Stimulated activated naive B cell treated with anti-CD40 and anti-IgM and Interleukin-4, amounts not matched to agents 10 μg/mL and 1 μg/mL and 100 μg/mL, for 72 hours (primary cell): ENCODE data around the gene CDKN2B-AS1.

Experiments used
- ATAC-seq, 2 donors: fragments of 150-1000 bp; cut with Tn5 transposase; replicated peaks; 2 replicates each; pipeline ENCODE4 v1.10.0; 2021; ENCODE audit warnings: moderate library complexity in 1 of 2
- DNase-seq: peaks from one replicate; pipeline ENCODE4 v3.0.0; 2021
- H3K27ac Mint-ChIP-seq: one replicate; pipeline ENCODE4 v1.8.0; 2022; ENCODE audit warnings: mild to moderate bottlenecking, mixed read lengths
- H3K27me3 Mint-ChIP-seq, 2 donors: one replicate each; pipeline ENCODE4 v1.8.0; 2022; ENCODE audit warnings: mixed read lengths in 2 of 2
- H3K36me3 Mint-ChIP-seq, 2 donors: one replicate each; pipeline ENCODE4 v1.8.0; 2022; ENCODE audit warnings: mixed read lengths in 2 of 2, mild to moderate bottlenecking in 1 of 2
- H3K4me1 Mint-ChIP-seq, 2 donors: one replicate each; pipeline ENCODE4 v1.8.0; 2022; ENCODE audit warnings: mixed read lengths in 2 of 2, mild to moderate bottlenecking in 1 of 2
- H3K4me3 Mint-ChIP-seq, 2 donors: one replicate each; pipeline ENCODE4 v1.8.0; 2022; ENCODE audit warnings: mild to moderate bottlenecking in 2 of 2, mixed read lengths in 2 of 2, moderate library complexity in 1 of 2
- H3K9me3 Mint-ChIP-seq, 2 donors: one replicate each; pipeline ENCODE4 v1.8.0; 2022; ENCODE audit warnings: mixed read lengths in 2 of 2, mild to moderate bottlenecking in 1 of 2

The CDKN2B-AS1 gene

DNA sequence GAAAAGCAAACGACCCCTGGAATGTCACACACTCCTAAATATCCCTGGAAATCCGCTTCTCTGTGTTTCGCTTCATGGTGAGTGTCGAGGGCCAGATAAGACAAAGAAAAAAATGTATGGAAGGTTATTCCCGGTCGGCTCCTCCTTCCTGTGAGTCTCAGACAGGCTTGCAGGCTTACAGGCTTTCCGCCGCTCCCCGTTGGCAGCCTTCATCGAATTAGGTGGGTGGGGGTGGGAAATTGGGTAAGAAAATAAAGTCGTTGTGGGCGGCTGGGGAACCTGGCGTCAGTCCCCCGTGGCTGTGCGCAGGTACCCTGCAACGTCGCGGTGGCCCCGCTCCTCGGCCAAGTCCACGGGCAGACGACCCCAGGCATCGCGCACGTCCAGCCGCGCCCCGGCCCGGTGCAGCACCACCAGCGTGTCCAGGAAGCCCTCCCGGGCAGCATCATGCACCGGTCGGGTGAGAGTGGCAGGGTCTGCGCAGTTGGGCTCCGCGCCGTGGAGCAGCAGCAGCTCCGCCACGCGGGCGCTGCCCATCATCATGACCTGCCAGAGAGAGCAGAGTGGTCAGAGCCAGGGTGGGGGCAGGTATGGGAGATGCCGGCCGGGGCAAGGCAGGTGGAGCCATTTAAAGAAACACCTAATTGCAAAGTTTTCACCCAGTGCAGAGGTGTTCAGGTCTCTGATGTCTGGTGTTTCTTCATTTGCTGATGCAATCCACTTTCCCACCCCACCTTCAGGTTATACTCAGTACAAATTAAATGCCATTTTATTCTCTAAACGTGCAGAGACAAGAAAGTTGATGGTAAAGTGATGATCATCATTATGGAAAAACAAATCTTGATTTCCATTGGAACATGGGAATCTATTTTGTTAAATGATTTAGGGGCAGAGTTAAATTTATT, 11.4 kb downstream of the CDKN2B-AS1 start:
- H3K27me3 Mint-ChIP-seq, result peaks cover 30 to 37% of the 10 kb centered on the region in 2 donors
- no peak for ATAC-seq

DNA sequence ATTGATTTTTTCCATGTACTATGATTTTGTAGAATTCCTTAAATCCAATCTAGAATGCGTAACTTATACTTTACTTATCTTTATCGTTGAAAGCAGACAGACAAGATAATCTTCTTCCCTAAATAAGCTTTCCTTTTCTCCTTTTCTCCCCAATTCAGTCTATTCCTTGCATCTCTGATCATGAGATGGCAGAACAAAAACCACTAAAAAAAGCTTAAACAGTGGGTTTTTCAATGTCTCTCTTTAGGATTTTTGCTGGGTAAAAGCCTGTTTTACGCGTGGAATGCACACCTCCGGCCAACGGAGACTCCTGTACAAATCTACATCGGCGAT, 13.8 kb downstream of the CDKN2B-AS1 start:
- H3K27me3 Mint-ChIP-seq, result peaks cover 28 to 37% of the 10 kb centered on the region in 2 donors
- ATAC-seq (no peak), DNase-seq (no peak)
- peak overlapping the region; percentile 92 to 96 for H3K4me3 Mint-ChIP-seq
- H3K4me1 Mint-ChIP-seq, result peaks cover 20 to 48% of the 10 kb centered on the region in 2 donors
- H3K9me3 Mint-ChIP-seq, result no peaks in the 10 kb centered on the region
- H3K36me3 Mint-ChIP-seq, result peaks cover 7 to 13% of the 10 kb centered on the region in 2 donors
- H3K27ac Mint-ChIP-seq, result peak overlapping the region; percentile 81

More for the DNA sequence above, 11.4 kb downstream of the CDKN2B-AS1 start:
- H3K36me3 Mint-ChIP-seq, result peaks cover 3 to 10% of the 10 kb centered on the region in 2 donors
- H3K27ac Mint-ChIP-seq, result peak overlapping the region; percentile 79
- H3K4me3 Mint-ChIP-seq, result peak overlapping the region; percentile 66 to 68
- no peaks in the 10 kb centered on the region for H3K9me3 Mint-ChIP-seq
- H3K4me1 Mint-ChIP-seq, result peaks cover 20 to 44% of the 10 kb centered on the region in 2 donors
- DNase-seq, result no peak

DNA sequence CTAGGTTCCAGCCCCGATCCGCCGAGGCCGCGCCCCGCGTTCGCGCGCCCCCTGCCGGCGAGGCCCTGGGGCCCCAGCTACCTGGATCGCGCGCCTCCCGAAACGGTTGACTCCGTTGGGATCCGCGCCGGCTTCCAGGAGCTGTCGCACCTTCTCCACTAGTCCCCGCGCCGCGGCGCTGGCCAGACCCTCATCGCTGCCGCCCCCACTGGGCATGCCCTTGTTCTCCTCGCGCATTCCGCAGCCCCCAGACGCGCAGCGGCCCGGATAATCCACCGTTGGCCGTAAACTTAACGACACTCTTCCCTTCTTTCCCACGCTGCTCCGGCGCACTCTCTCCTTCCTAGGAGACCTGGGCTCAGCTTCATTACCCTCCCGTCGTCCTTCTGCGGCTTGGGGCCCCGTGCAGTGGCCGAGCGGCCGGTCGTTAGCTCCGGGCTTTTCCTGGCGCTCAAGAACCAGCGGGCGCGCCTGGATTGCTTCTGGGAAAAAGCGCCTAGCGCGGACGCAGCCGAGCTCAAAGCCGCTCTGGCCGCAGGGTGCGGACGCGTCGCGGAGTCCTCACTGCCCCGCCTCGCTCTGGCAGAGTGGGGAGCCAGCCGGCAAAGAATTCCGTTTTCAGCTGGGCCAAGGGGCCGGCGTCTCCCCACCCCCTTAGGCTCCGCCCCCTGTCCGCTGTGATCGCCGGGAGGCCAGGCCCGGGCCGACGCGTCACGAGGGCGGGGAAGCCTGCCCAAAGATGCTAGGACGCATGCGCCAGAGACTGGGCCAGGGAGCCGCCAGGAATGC, 14.3 kb downstream of the CDKN2B-AS1 start, which contains the start of gene CDKN2B:
TSS of gene CDKN2B (minus strand) at position 589 of the 789 bp plus-strand sequence. CDS start at position 237, 352 bp downstream.
- DNase-seq (peak; percentile 80), ATAC-seq (peak; percentile 95 to 96)
- Mint-ChIP-seq H3K4me1 (peaks cover 20 to 48% of the 10 kb centered on the region in 2 donors), H3K9me3 (no peaks in the 10 kb centered on the region), H3K27me3 (peaks cover 28 to 37% of the 10 kb centered on the region in 2 donors), H3K4me3 (peak within 1 kb of the TSS; percentile 92 to 96), H3K27ac (peak within 1 kb of the TSS; percentile 81), H3K36me3 (peaks cover 7 to 13% of the 10 kb centered on the region in 2 donors)

DNA sequence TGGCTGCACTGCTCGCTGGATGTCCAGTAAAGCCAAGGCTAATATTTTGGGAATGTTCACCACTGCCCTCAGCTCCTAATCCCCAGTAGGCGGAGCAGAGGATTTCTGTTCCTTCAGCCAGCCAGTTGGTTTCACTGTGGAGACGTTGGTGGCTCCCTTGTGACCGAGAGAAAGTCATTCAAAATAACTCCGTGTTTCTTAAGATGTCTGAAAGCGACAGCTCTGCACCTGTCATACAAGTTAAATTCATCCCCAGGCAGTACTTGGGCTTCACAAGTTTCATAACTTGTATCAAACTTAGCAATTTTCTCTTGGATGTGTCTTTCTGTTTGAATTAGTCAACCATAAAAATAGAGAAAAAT, 14.9 kb downstream of the CDKN2B-AS1 start:
- peaks cover 7 to 13% of the 10 kb centered on the region in 2 donors for H3K36me3 Mint-ChIP-seq
- peak; percentile 58 to 62 for ATAC-seq

DNA sequence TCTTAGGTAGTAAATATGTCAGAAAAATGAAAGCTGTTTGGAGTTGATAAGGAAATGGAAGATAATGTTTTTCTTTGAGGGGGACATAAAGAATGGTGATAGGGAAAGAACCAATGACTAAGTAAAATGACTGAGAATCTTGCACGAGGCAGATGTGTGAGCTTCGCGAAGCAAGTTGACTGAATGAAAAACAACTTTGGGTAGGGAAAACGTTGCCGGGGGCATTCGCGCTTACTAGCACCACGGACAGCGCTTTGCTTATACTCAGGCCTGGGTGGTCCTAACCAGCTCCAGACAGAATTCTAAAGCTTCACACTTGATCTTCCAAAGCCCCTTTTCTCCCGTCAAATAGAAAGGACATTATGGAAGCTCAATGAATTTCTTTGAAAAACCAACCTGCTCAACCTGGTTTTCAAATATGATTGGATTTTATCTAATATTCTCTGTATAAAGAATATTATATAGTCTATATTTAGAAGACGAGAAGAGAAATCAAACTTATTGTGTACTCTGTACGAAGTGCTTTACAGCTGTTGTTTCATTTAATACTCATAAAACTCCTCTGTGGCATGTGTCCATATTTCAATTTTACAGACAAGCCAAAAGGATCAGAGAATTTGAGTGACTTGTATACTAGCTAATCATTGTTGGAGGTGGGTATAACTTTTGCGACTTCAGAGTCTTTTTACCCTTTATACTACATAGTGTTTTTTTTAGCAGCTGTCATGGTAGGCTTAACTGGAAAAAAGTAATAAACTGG, 16.5 kb downstream of the CDKN2B-AS1 start:
- peaks cover 14 to 22% of the 10 kb centered on the region in 2 donors for H3K27me3 Mint-ChIP-seq
- no peak overlapping the region for H3K27ac Mint-ChIP-seq
- H3K9me3 Mint-ChIP-seq, result no peaks in the 10 kb centered on the region
- H3K4me1 Mint-ChIP-seq, result peaks cover 8 to 29% of the 10 kb centered on the region in 2 donors
- H3K36me3 Mint-ChIP-seq, result peaks cover 4 to 7% of the 10 kb centered on the region in 2 donors
- H3K4me3 Mint-ChIP-seq, result no peak overlapping the region
- no peak for ATAC-seq
- no peak for DNase-seq

More for the DNA sequence above, 14.9 kb downstream of the CDKN2B-AS1 start:
- DNase-seq, result no peak
- H3K27me3 Mint-ChIP-seq, result peaks cover 28 to 37% of the 10 kb centered on the region in 2 donors
- peak overlapping the region; percentile 79 for H3K27ac Mint-ChIP-seq
- H3K4me3 Mint-ChIP-seq, result peak overlapping the region; percentile 92 to 96
- peaks cover 20 to 45% of the 10 kb centered on the region in 2 donors for H3K4me1 Mint-ChIP-seq
- no peaks in the 10 kb centered on the region for H3K9me3 Mint-ChIP-seq

DNA sequence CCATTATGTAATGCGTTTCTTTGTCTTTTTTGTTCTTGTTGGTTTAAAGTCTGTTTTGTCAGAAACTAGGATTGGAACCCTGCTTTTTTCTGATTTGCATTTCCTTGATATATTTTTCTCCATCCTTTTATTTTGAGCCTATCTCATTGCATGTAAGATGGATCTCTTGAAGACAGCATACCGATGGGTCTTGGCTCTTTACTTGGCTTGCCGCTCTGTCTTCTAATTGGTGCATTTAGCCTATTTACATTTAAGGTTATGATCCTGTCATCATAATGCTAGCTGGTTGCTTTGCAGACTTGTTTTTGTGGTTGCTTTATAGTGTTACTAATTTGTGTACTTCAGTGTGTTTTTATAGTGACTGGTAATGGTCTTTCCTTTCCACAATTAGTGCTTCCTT, 27.8 kb downstream of the CDKN2B-AS1 start:
- H3K4me1 Mint-ChIP-seq, result no peaks in the 10 kb centered on the region
- H3K27ac Mint-ChIP-seq, result no peak overlapping the region
- H3K36me3 Mint-ChIP-seq, result peaks cover 19 to 22% of the 10 kb centered on the region in 2 donors
- peaks cover 11 to 13% of the 10 kb centered on the region in 2 donors for H3K9me3 Mint-ChIP-seq
- ATAC-seq, result no peak
- DNase-seq, result no peak
- H3K4me3 Mint-ChIP-seq, result no peak overlapping the region
- peaks cover 8 to 15% of the 10 kb centered on the region in 2 donors for H3K27me3 Mint-ChIP-seq

DNA sequence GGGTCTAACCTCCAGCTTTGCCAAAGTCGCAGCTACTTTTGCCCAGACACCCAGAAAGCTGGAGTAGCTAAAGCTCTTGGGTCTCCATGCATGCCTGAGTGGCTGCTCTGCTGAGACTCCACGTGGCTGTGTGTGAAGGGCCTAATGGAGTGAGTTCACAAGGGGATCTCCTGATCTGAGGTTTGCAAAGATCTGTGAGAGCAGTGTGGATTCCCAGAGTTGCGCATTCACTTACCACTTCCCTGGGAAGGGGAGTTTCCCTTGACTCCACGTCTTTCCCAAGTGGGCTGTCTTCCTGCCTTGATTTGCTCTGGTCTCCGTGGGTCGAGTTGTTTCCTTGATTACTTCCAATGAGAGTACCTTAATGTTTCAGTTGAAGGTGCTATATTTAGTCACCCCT, 32.1 kb downstream of the CDKN2B-AS1 start:
- Mint-ChIP-seq H3K9me3 (peaks cover 3 to 9% of the 10 kb centered on the region in 2 donors), H3K27ac (no peak overlapping the region), H3K4me1 (peaks cover 6 to 9% of the 10 kb centered on the region in 2 donors), H3K27me3 (peaks cover 8 to 9% of the 10 kb centered on the region in 2 donors), H3K36me3 (peaks cover 6 to 13% of the 10 kb centered on the region in 2 donors), H3K4me3 (no peak overlapping the region)
- ATAC-seq (no peak), DNase-seq (no peak)

DNA sequence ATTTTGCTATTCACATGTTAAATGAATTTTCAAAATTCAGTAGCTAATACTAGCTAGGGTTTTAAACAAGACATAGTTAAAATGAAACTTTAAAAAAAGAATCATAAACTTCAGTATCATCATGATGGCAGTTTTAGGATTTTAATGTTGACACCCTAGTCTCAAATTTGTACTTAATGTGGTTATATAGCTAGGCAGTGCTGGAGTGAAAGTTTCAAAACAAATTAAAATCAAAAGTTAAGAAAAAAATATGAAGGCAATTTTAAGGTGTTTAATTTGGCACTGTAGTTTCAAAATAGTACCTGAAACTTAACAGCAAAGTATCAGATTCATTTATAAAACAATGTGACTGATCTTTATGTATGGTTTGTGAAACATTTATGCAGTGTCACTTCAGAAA, 33.8 kb downstream of the CDKN2B-AS1 start:
- Mint-ChIP-seq H3K27ac (no peak overlapping the region), H3K27me3 (no peaks in the 10 kb centered on the region), H3K4me3 (no peak overlapping the region), H3K4me1 (peaks cover 6 to 17% of the 10 kb centered on the region in 2 donors), H3K9me3 (no peaks in the 10 kb centered on the region), H3K36me3 (peaks cover 6 to 8% of the 10 kb centered on the region in 2 donors)
- no peak for ATAC-seq
- DNase-seq, result no peak

DNA sequence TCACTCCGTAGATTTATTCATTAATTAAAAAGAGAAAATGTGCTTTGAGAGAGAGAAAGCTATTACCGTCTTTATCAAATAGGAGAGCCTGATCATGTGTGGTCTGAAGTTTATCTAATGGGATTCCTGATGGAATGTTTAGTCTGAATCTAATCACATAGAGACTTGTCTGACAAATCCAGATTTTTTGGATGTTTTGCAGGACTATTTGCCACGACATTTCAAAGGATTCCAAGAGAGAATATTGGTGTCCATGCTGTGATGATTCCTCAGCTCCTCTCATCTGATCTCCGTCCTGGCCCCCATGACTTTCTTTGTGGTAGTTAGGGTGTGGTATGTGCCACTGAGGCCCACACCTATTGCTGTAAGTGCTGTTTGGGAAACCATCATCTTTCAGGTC, 34.6 kb downstream of the CDKN2B-AS1 start:
- DNase-seq (no peak), ATAC-seq (no peak)
- H3K27me3 Mint-ChIP-seq, result no peaks in the 10 kb centered on the region
- H3K4me3 Mint-ChIP-seq, result no peak overlapping the region
- no peak overlapping the region for H3K27ac Mint-ChIP-seq
- no peaks in the 10 kb centered on the region for H3K9me3 Mint-ChIP-seq
- H3K4me1 Mint-ChIP-seq, result peaks cover 6 to 17% of the 10 kb centered on the region in 2 donors
- peaks cover 3% of the 10 kb centered on the region in 2 donors for H3K36me3 Mint-ChIP-seq

DNA sequence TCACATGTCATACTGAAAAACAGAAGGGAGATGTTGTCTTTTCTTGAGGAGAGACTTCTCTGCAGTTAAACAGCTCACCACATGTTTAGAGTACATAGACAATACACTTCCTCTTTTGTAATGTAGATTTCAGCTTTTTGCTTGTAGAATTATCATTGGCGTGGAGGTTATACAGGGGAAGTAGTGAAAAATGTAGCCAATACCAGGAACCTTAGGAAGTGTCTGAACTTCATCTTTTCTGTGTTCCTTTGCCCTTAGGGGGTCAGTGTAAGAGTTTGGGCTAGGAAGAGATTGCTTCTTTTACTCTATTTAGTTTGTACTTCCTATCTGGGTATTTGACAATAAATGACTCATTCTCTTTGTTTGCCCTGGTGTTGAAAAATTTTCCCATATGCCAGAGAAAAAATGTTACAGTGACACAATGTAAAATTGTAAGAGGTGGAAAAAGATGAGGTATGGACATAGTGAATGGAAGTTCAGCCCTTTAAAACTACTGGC, 35.6 kb downstream of the CDKN2B-AS1 start:
- no peak for DNase-seq
- H3K27me3 Mint-ChIP-seq, result no peaks in the 10 kb centered on the region
- H3K4me1 Mint-ChIP-seq, result peaks cover 6 to 17% of the 10 kb centered on the region in 2 donors
- H3K36me3 Mint-ChIP-seq, result peaks cover 0 to 2% of the 10 kb centered on the region in 2 donors
- no peak overlapping the region for H3K4me3 Mint-ChIP-seq
- no peaks in the 10 kb centered on the region for H3K9me3 Mint-ChIP-seq
- ATAC-seq, result peak; percentile 95 to 97
- H3K27ac Mint-ChIP-seq, result no peak overlapping the region

DNA sequence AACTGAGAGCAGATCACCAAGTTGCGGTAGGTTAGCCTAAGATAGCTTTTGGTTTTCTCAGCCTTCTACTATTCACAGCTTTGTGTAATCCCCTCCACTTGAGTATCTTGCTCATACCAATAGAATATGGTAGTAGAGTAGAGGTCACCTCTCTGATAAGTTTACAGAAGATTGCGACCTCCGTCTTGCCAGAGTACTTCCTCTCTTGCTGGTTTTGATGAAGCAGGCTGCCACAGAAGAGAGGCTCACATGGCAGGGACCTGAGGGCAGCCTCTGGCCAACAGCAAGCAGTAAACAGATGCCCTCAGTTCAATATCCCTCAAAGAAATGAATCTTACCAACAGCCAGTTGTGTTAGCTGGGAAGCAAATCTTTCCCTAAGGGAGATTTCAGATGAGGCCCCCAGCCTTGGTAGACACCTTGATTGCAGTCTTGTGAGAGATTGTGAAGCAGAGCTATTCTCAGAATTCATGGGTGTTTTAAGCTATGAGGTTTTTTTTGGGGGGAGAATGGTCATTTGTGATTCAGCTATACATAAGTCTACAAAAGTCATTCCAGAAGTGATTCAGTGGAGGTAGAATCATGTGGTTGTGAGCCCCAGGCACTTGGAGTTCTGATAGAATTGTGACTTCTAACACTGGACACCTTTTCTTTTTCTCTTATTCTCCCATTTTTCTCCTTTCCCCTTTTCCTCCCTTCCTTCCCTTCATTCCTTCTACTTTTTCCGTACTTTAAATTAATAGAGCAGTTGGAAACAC, 37.2 kb downstream of the CDKN2B-AS1 start:
- Mint-ChIP-seq H3K27ac (no peak overlapping the region), H3K4me1 (peaks cover 6 to 17% of the 10 kb centered on the region in 2 donors), H3K27me3 (no peaks in the 10 kb centered on the region), H3K9me3 (no peaks in the 10 kb centered on the region), H3K4me3 (no peak overlapping the region), H3K36me3 (peaks cover 0 to 2% of the 10 kb centered on the region in 2 donors)
- ATAC-seq, result no peak
- no peak for DNase-seq

DNA sequence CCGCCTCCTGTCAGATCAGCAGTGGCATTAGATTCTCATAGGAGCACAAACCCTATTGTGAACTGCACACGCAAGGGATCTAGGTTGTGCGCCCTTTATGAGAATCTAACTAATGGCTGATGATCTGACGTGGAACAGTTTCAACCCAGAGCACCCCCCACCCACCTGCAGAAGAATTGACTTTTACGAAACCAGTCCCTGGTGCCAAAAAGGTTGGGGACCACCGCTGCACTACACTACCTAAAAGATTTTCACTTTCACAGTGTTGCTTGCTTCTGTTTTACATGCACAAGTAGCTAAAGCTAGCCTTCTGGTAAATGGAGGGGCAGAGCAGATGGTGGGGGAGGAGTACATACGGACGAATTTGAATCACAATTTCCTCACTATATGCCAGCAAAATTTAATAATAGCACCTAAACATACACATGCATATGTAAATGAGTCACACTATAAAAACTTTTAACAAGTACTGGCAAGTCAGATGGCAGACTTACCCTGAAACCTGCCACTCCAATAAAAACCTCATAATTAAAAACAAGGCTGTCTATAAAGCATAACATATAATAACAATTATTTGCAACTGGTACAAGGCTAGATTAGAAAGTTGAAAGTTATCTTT, 38.5 kb downstream of the CDKN2B-AS1 start:
- Mint-ChIP-seq H3K4me3 (no peak overlapping the region), H3K36me3 (peaks cover 0 to 2% of the 10 kb centered on the region in 2 donors), H3K4me1 (peaks cover 6 to 22% of the 10 kb centered on the region in 2 donors), H3K9me3 (no peaks in the 10 kb centered on the region), H3K27ac (no peak overlapping the region), H3K27me3 (no peaks in the 10 kb centered on the region)
- DNase-seq (no peak), ATAC-seq (no peak)

DNA sequence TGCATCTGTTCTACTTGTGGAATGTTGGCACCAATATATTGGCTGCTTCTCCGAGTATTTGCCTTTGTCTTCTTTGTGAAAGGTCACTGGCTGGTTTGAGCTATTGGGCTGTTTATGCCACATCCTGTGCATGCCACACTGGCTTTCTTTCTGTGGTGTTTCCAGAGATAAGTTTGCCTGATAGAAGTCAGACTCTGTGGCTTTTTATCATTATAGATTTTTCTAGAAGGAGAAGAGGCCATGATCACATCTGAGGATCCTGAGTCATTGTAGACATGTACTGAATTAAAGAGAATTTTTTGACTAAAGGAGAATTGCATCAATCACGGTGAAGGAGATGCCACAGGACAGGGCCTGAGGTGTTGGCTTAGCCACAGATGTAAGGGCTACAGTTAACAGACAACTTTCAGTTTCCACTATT, 41.0 kb downstream of the CDKN2B-AS1 start:
- no peak for DNase-seq

More for the DNA sequence above, 41.0 kb downstream of the CDKN2B-AS1 start:
- Mint-ChIP-seq H3K9me3 (no peaks in the 10 kb centered on the region), H3K4me3 (no peak overlapping the region), H3K27ac (no peak overlapping the region), H3K27me3 (no peaks in the 10 kb centered on the region), H3K36me3 (no peaks in the 10 kb centered on the region), H3K4me1 (peaks cover 0 to 14% of the 10 kb centered on the region in 2 donors)
- no peak for ATAC-seq
